Panc1 (cell line): Measurements from ENCODE around the gene WDFY2. TPM values are rescaled to one million over a fixed set of nuclear protein-coding genes. Genes with fewer than 3 reads are reported as not detected.

Experiments
- ATAC-seq: fragments of 200-7000 bp; cut with Tn5 transposase; 2 replicates; pipeline ENCODE4 v1.9.1; 2020; ENCODE audit warnings: mild to moderate bottlenecking, moderate library complexity
- BruUV-seq: library from RNA; stranded (reverse); fragments of 400-500 nt; replicated peaks from 2 replicates; lab custom pipeline; 2021; lab: Mats Ljungman, UMichigan
- CTCF ChIA-PET: fragments of 300-600 bp; sonication (Branson Sonifier 250); formaldehyde crosslinking; loops from one replicate; lab custom pipeline; 2022; ENCODE audit warnings: antibody characterized with exemption; lab: Charles Lee
- POLR2A ChIA-PET: fragments of 300-600 bp; sonication (Branson Sonifier 250); formaldehyde crosslinking; loops from one replicate; lab custom pipeline; 2022; ENCODE audit warnings: antibody characterized with exemption; lab: Charles Lee
- DNase-seq: peaks from one replicate; pipeline ENCODE4 v3.0.0-alpha.2; 2010; ENCODE audit warnings: low read depth, low spot score
- H3K27ac ChIP-seq: 2 replicates; pipeline ENCODE4 v1.5.1; 2011; ENCODE audit warnings: mild to moderate bottlenecking, low read length, inconsistent platforms
- H3K27me3 ChIP-seq: fragments of 200-500 bp; sonication (Bioruptor generic); 2 replicates; pipeline ENCODE4 v1.6.0; 2014; ENCODE audit warnings: low read length, inconsistent platforms; ENCODE audit not compliant: control insufficient read depth, insufficient read depth
- H3K36me3 ChIP-seq: fragments of 200-500 bp; sonication (Bioruptor generic); 2 replicates; pipeline ENCODE4 v1.5.1; 2014; ENCODE audit warnings: inconsistent platforms, mild to moderate bottlenecking, low read length, moderate library complexity; ENCODE audit not compliant: control insufficient read depth, insufficient read depth
- H3K4me1 ChIP-seq: 2 replicates; pipeline ENCODE4 v1.5.1; 2011; ENCODE audit warnings: inconsistent platforms, mild to moderate bottlenecking, low read length, moderate library complexity; ENCODE audit not compliant: control insufficient read depth, insufficient read depth
- H3K4me3 ChIP-seq, 2 experiments: 2 replicates each; pipeline ENCODE4 v1.5.1; 2011 to 2012; ENCODE audit warnings: low read depth in 2 of 2, low read length in 2 of 2, mild to moderate bottlenecking in 2 of 2, inconsistent platforms in 1 of 2, moderate library complexity in 1 of 2
- H3K9me3 ChIP-seq: fragments of 200-500 bp; sonication (Bioruptor generic); 2 replicates; pipeline ENCODE4 v1.5.1; 2014; ENCODE audit warnings: low read depth, mild to moderate bottlenecking, inconsistent platforms, low read length, moderate library complexity; ENCODE audit not compliant: control insufficient read depth, insufficient read depth
- POLR2AphosphoS5 ChIP-seq: IDR thresholded peaks from 2 replicates; pipeline ENCODE4 v1.6.1; 2012; ENCODE audit warnings: mild to moderate bottlenecking, low read depth, low read length, moderate library complexity
- REST ChIP-seq, 2 experiments: IDR thresholded peaks; 2 replicates each; pipeline ENCODE4 v1.6.1; 2011 to 2012; ENCODE audit warnings: low read depth in 2 of 2, control low read depth in 1 of 2, low read length in 1 of 2, mild to moderate bottlenecking in 1 of 2, moderate library complexity in 1 of 2; ENCODE audit not compliant: insufficient read depth in 1 of 2
- SIN3A ChIP-seq: IDR thresholded peaks from 2 replicates; pipeline ENCODE4 v1.6.1; 2012; ENCODE audit warnings: low read depth, mild to moderate bottlenecking, low read length, moderate library complexity, borderline replicate concordance; ENCODE audit not compliant: insufficient read depth
- TCF7L2 ChIP-seq: IDR thresholded peaks from 2 replicates; pipeline ENCODE4 v1.6.1; 2011; ENCODE audit warnings: mild to moderate bottlenecking, low read depth, low read length, inconsistent platforms
- in situ Hi-C: cut with HindIII; loops from 2 replicates; pipeline ENCODE4 v1.10.0; 2016; ENCODE audit warnings: low sequenced_read_pairs, low pct_unique_long_range_greater_than_20kb
- intact Hi-C: fragments of 100-400 bp; cut with micrococcal nuclease; formaldehyde crosslinking; loops from one replicate; pipeline ENCODE4 v1.10.0; 2022; ENCODE audit not compliant: unreplicated experiment
- total RNA-seq: library from RNA; stranded (reverse); gene quantifications from one replicate; pipeline ENCODE4 v1.2.1, GENCODE V29; 2021; ENCODE audit not compliant: unreplicated experiment
- TF ChIP-seq, protein P1 (sequence below): fragments of 450-650 bp; IDR thresholded peaks from 2 replicates; pipeline ENCODE4 v1.5.1; 2017; ENCODE audit warnings: mild to moderate bottlenecking

Gene WDFY2
- total RNA-seq, 1 experiment from 2014 or later: 7.8 TPM

DNA sequence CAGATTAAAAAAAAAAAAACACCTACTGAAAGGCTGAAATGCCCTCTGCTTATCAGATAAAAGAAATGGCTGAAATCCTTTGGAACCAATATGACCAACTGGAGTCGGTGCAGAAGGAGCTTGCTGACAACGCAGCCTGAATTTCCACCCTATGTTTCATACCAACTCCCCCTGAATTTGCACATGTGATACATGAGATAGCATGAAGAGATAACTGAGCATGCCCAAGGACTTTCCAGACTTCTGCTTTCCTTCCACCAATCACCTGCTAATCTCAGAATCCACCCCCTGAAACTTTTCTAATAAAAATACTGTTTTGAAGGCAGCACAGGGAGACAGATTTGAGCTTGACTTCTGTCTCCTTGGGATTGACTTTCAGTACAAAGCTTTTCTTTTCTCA is 32.2 kb upstream of the WDFY2 start:
- ChIA-PET POLR2A (interaction anchor here (0.6 to 0.7 kb wide), 2 partner anchors 35 to 38 kb away, joined by 3 to 6 read pairs; no protein-coding TSS in a partner anchor), CTCF (no interaction called here)
- H3K4me3 ChIP-seq: no peak overlapping the region
- TF ChIP-seq TCF7L2 (no peak), POLR2AphosphoS5 (no peak), SIN3A (no peak), REST (IDR thresholded peaks at IDR 0.05; ENCODE audit: insufficient read depth in 1 of 2, low read depth in 2 of 2, low read length in 1 of 2) (no peak)
- TF ChIP-seq, protein P1, sequence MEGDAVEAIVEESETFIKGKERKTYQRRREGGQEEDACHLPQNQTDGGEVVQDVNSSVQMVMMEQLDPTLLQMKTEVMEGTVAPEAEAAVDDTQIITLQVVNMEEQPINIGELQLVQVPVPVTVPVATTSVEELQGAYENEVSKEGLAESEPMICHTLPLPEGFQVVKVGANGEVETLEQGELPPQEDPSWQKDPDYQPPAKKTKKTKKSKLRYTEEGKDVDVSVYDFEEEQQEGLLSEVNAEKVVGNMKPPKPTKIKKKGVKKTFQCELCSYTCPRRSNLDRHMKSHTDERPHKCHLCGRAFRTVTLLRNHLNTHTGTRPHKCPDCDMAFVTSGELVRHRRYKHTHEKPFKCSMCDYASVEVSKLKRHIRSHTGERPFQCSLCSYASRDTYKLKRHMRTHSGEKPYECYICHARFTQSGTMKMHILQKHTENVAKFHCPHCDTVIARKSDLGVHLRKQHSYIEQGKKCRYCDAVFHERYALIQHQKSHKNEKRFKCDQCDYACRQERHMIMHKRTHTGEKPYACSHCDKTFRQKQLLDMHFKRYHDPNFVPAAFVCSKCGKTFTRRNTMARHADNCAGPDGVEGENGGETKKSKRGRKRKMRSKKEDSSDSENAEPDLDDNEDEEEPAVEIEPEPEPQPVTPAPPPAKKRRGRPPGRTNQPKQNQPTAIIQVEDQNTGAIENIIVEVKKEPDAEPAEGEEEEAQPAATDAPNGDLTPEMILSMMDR: no peak
- in situ Hi-C loops: no loop called here
- intact Hi-C loops: no loop called here
- no TSS peak for BruUV-seq
- DNase-seq: no peak
- ATAC-seq: no peak
- H3K36me3 ChIP-seq: no peaks in the 10 kb centered on the region
- no peak overlapping the region for H3K27ac ChIP-seq
- H3K27me3 ChIP-seq: no peaks in the 10 kb centered on the region
- H3K4me1 ChIP-seq: no peaks in the 10 kb centered on the region
- H3K9me3 ChIP-seq: no peaks in the 10 kb centered on the region

DNA sequence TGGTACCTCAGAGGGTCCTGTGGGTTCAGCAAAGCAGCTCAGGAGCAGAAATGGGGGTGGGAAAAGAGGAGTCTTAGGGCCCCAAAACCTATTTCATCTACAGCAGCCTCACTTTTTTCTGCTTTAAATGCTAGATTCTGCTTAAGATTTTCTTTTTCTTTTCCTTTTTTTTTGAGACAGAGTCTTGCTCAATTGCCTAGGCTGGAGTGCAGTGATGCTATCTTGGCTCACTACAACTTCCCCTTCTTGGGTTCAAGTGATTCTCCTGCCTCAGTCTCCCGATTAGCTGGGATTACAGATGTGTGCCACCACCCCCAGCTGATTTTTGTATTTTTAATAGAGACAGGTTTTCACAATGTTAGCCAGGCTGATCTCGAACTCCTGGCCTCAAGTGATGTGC is 30.7 kb upstream of the WDFY2 start:
- H3K36me3 ChIP-seq: no peaks in the 10 kb centered on the region
- no peaks in the 10 kb centered on the region for H3K27me3 ChIP-seq
- POLR2A ChIA-PET: no interaction called here
- H3K4me1 ChIP-seq: no peaks in the 10 kb centered on the region
- ATAC-seq: no peak
- H3K9me3 ChIP-seq: no peaks in the 10 kb centered on the region
- H3K4me3 ChIP-seq: no peak overlapping the region
- CTCF ChIA-PET: no interaction called here
- in situ Hi-C loops (no loop called here), intact Hi-C loops (no loop called here)
- no peak for DNase-seq
- no peak overlapping the region for H3K27ac ChIP-seq
- BruUV-seq: no TSS peak
- TF ChIP-seq REST (IDR thresholded peaks at IDR 0.05; ENCODE audit: insufficient read depth in 1 of 2, low read depth in 2 of 2, low read length in 1 of 2): no peak
